SK-N-SH treated with all-trans-retinoic acid at 6 μM for 48 hours (cell line): Measurements from ENCODE around the gene SYCN.

Experiments
- ATAC-seq: fragments of 200-7000 bp; cut with Tn5 transposase; 3 replicates; pipeline ENCODE4 v1.9.1; 2020; ENCODE audit warnings: mild to moderate bottlenecking, moderate library complexity
- ARNTL ChIP-seq: fragments of 450-650 bp; formaldehyde crosslinking; IDR thresholded peaks from 2 replicates; pipeline ENCODE4 v1.5.0; 2020; ENCODE audit warnings: low read depth, mild to moderate bottlenecking, moderate library complexity, borderline replicate concordance
- CREB5 ChIP-seq: fragments of 250-450 bp; sonication (Bioruptor Pico); IDR thresholded peaks from 2 replicates; pipeline ENCODE4 v1.5.1; 2020; ENCODE audit warnings: low read depth, mild to moderate bottlenecking, moderate library complexity
- CSDC2 ChIP-seq: fragments of 250-450 bp; sonication (Bioruptor Pico); IDR thresholded peaks from 2 replicates; pipeline ENCODE4 v1.5.0; 2020; ENCODE audit warnings: mild to moderate bottlenecking, moderate library complexity
- CSRNP3 ChIP-seq: fragments of 250-450 bp; sonication (Bioruptor Pico); IDR thresholded peaks from 2 replicates; pipeline ENCODE4 v1.5.1; 2021; ENCODE audit warnings: mild to moderate bottlenecking, moderate library complexity
- ESRRG ChIP-seq: fragments of 250-450 bp; sonication (Bioruptor Pico); IDR thresholded peaks from 2 replicates; pipeline ENCODE4 v1.6.1; 2021; ENCODE audit warnings: mild to moderate bottlenecking
- GLIS3 ChIP-seq: fragments of 250-450 bp; sonication (Bioruptor Pico); IDR thresholded peaks from 2 replicates; pipeline ENCODE4 v1.5.0; 2020; ENCODE audit warnings: mild to moderate bottlenecking, moderate library complexity
- ISL1 ChIP-seq: fragments of 250-450 bp; sonication (Bioruptor Pico); IDR thresholded peaks from 2 replicates; pipeline ENCODE4 v2.1.2; 2022; ENCODE audit warnings: mild to moderate bottlenecking, moderate library complexity
- OSR1 ChIP-seq: fragments of 250-450 bp; sonication (Bioruptor Pico); IDR thresholded peaks from 2 replicates; pipeline ENCODE4 v1.8.0; 2022; ENCODE audit warnings: moderate library complexity, mild to moderate bottlenecking, inconsistent platforms
- PATZ1 ChIP-seq: fragments of 250-450 bp; sonication (Bioruptor Pico); IDR thresholded peaks from 2 replicates; pipeline ENCODE4 v1.8.0; 2020; ENCODE audit warnings: mild to moderate bottlenecking, moderate library complexity, borderline replicate concordance
- POU6F1 ChIP-seq: fragments of 250-450 bp; sonication (Bioruptor Pico); IDR thresholded peaks from 2 replicates; pipeline ENCODE4 v1.8.0; 2021; ENCODE audit warnings: low read depth, mild to moderate bottlenecking, moderate library complexity, borderline replicate concordance
- RARB ChIP-seq: fragments of 250-450 bp; sonication (Bioruptor Pico); IDR thresholded peaks from 2 replicates; pipeline ENCODE4 v1.8.0; 2021; ENCODE audit warnings: mild to moderate bottlenecking, moderate library complexity
- TCF4 ChIP-seq: fragments of 250-450 bp; sonication (Bioruptor Pico); IDR thresholded peaks from 2 replicates; pipeline ENCODE4 v1.8.0; 2021; ENCODE audit warnings: mild to moderate bottlenecking, moderate library complexity, borderline replicate concordance
- TOX ChIP-seq: fragments of 250-450 bp; sonication (Bioruptor Pico); IDR thresholded peaks from 2 replicates; pipeline ENCODE4 v1.8.0; 2021; ENCODE audit warnings: mild to moderate bottlenecking, moderate library complexity, borderline replicate concordance
- TSHZ2 ChIP-seq: fragments of 250-450 bp; sonication (Bioruptor Pico); IDR thresholded peaks from 2 replicates; pipeline ENCODE4 v1.5.0; 2020; ENCODE audit warnings: mild to moderate bottlenecking, moderate library complexity
- ZC3H10 ChIP-seq: fragments of 250-450 bp; sonication (Bioruptor Pico); IDR thresholded peaks from 2 replicates; pipeline ENCODE4 v1.5.1; 2021; ENCODE audit warnings: mild to moderate bottlenecking, moderate library complexity
- ZFP3 ChIP-seq: fragments of 250-450 bp; sonication (Bioruptor Pico); IDR thresholded peaks from 2 replicates; pipeline ENCODE4 v1.5.0; 2020; ENCODE audit warnings: mild to moderate bottlenecking, moderate library complexity
- ZFP30 ChIP-seq: fragments of 450-650 bp; formaldehyde crosslinking; IDR thresholded peaks from 2 replicates; pipeline ENCODE4 v1.5.0; 2022; ENCODE audit warnings: mild to moderate bottlenecking, moderate library complexity
- ZNF565 ChIP-seq: fragments of 450-650 bp; formaldehyde crosslinking; conservative IDR thresholded peaks from 2 replicates; pipeline ENCODE4 v1.5.0; 2020; ENCODE audit warnings: low read depth, mild to moderate bottlenecking, moderate library complexity
- ZNF70 ChIP-seq: fragments of 450-650 bp; formaldehyde crosslinking; IDR thresholded peaks from 2 replicates; pipeline ENCODE4 v1.5.0; 2020; ENCODE audit warnings: mild to moderate bottlenecking, moderate library complexity
- ZNF8 ChIP-seq: fragments of 450-650 bp; formaldehyde crosslinking; IDR thresholded peaks from 2 replicates; pipeline ENCODE4 v1.5.0; 2020; ENCODE audit warnings: mild to moderate bottlenecking, moderate library complexity

Gene SYCN

GRCh38 chr19:39168258-39169142, 35.6 kb downstream of the SYCN start:
- ATAC-seq, result no peak
- TF ChIP-seq OSR1 (CRISPR knock-in tag), result no peak
- TF ChIP-seq ESRRG (CRISPR knock-in tag), result no peak
- no peak for TF ChIP-seq ZC3H10 (CRISPR knock-in tag)
- TF ChIP-seq CSRNP3 (CRISPR knock-in tag), result no peak
- no peak for TF ChIP-seq TOX (CRISPR knock-in tag)
- no peak for TF ChIP-seq ZFP3 (CRISPR knock-in tag)
- no peak for TF ChIP-seq ZNF70 (CRISPR knock-in tag)
- no peak for TF ChIP-seq POU6F1
- no peak for TF ChIP-seq ISL1
- TF ChIP-seq, all 23 proteins: peak for 0

GRCh38 chr19:39167461-39168257, 36.4 kb downstream of the SYCN start:
- no peak; the same call in 2 of the 3 replicates for ATAC-seq
- no peak for TF ChIP-seq TCF4 (CRISPR knock-in tag)
- no peak for TF ChIP-seq CREB5 (CRISPR knock-in tag)
- no peak for TF ChIP-seq CSRNP3 (CRISPR knock-in tag)
- no peak for TF ChIP-seq ZNF565 (CRISPR knock-in tag)

GRCh38 chr19:39166571-39167391, 37.3 kb downstream of the SYCN start:
- peak; percentile 19; the same call in 1 of the 3 replicates for ATAC-seq
- TF ChIP-seq POU6F1 (no peak), PATZ1 (no peak), TOX (CRISPR knock-in tag) (no peak), ESRRG (CRISPR knock-in tag) (no peak), CSDC2 (CRISPR knock-in tag) (no peak), ARNTL (CRISPR knock-in tag) (no peak), ZFP3 (CRISPR knock-in tag) (no peak), RARB (CRISPR knock-in tag) (no peak), GLIS3 (CRISPR knock-in tag) (no peak), TCF4 (CRISPR knock-in tag) (no peak), ZNF565 (CRISPR knock-in tag) (no peak), TSHZ2 (CRISPR knock-in tag) (no peak), ZFP30 (no peak), ISL1 (no peak), ZNF70 (CRISPR knock-in tag) (no peak), ZNF8 (CRISPR knock-in tag) (no peak)
